ENCODE data around the gene MACROD2.
A peak's percentile ranks its signal among the peaks of the same experiment; 100 is the strongest.
"Not testable (repeated sequence)": the region's sequence is repeated elsewhere in the genome, so short reads cannot be mapped to it uniquely, and the experiment has no call there.

The MACROD2 gene

DNA sequence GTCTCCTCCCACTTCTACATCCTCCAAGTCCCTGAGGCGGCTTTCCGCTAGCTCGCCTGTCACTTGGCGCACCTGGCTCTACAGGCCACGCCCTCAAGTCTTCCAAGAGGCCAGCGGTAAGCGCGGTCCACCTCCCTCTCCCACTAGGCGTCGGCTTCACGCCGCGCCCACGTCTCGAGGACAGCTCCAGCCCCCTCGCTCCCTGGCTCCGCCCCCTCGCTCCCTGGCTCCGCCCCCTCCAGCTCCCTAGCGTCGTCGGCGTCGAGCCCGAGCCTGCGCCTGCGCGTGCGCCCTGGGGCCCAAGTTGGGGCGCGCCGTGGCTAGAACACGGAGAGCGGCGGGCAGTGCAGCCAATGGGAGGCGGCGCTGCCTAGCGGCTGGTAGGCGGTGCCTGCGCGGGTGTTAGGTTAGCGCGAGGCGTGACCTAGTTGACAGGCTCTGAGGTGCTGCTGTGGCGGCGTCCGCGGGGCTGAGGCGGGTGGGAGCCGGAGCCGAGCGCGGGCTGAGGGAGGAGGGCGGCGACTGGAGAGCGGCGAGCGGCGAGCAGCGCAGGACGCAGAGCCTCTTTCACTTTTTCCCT is at the start of gene MACROD2:
Gene MACROD2, plus strand, starts transcription at position 431 of the 580 bp plus-strand sequence.
- peak in 1 of 2 donors; percentile 7 for DNase-seq (ENCODE audit: low read depth in 2 of 2)

DNA sequence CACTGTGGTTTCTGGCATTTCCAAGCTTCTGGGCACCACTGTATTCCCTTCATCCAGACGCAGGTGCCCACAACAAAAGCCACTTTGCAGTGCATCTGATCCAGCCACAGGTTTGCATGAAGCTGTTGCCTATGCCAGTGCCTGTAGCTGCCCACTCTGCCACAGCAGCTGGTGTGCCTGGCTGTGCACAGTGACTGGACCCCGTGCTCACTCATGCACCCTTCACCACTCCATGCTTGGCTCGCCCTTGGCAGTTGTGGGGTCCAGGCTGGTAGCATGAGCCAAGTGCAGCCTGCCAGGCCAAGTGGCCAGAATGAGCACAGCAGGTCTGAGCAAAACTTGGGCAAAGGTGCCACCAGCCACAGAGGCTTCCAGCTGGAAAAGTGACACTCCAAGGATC is 47.6 kb upstream of the MACROD2 start:
- no peak for DNase-seq (ENCODE audit: low read depth in 2 of 2)

DNA sequence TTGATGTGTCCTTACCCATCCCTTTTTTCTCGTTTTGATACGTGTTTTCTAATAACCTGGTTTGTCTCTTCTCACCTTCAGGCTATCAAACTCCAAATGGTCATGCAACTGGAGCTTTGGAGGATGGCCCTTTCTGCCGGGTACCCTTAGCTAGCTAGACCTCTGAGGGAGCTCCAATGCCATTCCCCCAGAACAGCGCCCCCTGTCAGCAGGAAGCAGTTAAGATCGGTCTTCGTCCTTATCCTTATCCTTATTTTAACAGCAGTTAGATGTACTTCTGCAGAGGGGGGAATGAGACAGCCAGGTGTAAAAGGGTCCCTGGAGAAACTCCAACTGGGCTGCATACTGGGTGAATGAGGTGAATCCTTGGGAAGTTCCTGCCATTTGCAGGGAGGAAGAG is 42.1 kb upstream of the MACROD2 start:
- DNase-seq (ENCODE audit: low read depth in 2 of 2), result no peak

DNA sequence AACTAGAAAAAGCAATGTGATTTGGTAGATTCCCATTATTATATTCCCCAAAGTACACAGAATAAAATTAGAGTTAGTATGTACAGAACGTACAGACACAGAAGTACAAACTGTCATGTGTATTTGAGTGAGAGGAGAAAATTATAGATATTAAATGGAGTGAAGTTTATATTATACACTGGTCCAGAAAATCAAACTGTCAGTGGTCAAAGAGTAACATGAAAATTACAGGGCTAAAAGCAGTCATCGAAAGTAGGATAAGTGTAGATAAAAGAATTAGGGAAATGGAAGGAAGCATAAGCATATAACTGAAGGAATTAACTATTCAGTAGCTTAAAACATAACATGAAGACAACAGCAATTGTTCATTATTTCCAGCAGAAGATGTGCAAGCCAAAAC is 35.2 kb upstream of the MACROD2 start:
- DNase-seq (ENCODE audit: low read depth in 2 of 2), result no peak

DNA sequence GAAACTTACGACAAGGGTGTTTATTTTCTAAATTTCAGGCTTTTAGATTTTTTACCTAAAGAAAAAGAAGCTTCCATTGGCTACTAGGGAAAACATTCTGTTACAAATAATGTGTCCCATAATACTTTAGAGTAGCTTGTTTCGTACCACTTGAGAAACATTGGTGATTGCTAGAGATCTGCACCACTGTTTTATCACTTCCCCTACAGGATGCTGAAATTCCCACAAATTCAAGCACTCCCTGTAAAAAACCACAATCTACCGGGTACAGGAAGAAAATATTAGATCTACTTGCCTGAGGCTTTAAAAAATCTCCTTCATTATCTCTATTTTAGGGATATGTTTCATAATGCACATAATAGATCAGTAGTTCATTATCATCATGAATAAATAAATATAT is 34.8 kb upstream of the MACROD2 start:
- DNase-seq (ENCODE audit: low read depth in 2 of 2), result no peak

DNA sequence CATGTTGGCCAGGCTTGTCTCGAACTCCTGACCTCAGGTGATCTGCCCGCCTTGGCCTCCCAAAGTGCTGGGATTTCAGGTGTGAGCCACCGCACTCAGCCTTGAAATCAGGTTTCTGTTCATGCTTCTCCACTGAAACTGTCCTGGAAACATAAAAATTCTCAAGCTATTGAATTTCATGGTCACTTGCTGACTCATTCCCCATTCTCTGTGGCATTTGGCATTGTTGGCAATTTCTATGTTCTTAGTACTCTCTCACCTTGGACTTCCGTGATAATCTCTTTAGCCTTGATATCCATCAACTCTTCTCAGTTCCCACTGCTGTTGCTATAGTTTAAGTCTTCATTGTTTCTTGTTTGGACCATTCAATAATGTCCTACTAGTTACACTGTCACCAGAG is 11.1 kb upstream of the MACROD2 start:
- DNase-seq (ENCODE audit: low read depth in 2 of 2), result no peak

DNA sequence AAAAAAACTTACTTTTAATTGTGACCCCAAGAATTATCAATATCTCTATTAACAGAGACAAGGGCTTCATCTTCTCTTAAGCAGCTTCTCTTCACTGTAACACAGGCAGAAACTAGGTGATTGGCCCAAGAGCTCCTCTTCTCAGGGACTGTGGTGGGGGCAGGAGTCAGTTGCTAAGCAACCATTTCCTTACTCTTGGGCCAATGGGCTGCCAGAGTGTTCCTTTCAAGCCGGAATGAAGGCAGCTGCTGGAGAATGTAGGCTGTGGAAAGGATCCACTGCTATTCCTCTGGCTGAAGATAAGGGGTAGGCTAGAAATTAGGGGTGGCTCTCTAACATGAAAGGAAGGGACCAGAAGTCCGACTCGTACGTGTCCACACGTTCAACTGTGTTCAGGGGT is 4.9 kb upstream of the MACROD2 start, which contains the start of gene SEL1L2:
Gene SEL1L2, minus strand, starts transcription at position 150 of the 400 bp plus-strand sequence. Its CDS starts 80 bp downstream, at position 70.
- no peak for DNase-seq (ENCODE audit: low read depth in 2 of 2)

DNA sequence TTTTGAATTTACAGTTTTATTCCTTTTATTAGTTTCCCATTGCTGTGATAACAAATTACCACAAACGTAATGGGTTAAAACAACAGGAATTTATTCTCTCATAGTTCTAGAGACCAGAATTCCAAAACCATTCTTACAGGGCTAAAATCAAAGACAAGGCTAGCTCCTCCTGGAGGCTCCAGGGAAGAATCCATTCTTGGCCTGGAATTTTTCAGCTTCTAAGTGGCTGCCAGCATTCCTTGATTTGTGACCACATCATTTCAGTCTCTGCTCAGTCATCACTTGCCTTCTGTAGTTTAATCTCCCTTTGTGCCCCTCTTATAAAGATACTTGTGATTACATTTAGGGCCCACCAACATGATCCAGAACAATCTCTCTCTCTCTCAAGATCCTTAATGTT is 4.0 kb upstream of the MACROD2 start:
- no peak for DNase-seq (ENCODE audit: low read depth in 2 of 2)

DNA sequence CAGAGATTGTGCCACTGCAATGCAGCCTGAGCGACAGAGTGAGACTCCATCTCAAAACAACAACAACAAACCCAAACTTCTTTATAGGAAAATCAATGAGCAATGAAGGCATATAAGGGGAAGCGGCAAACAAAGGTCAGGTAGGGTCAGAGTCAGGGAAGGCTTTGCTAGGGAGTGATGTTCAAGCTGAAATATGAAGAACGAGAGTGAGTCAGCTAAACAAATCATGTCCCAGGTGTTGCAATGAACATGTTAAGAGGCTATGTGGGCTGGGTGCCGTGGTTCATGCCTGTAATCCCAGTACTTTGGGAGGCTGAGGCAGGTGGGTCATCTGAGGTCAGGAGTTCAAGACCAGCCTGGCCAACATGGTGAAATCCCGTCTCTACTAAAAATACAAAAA is 3.4 kb upstream of the MACROD2 start:
- not testable (repeated sequence) for DNase-seq (ENCODE audit: low read depth in 2 of 2)

DNA sequence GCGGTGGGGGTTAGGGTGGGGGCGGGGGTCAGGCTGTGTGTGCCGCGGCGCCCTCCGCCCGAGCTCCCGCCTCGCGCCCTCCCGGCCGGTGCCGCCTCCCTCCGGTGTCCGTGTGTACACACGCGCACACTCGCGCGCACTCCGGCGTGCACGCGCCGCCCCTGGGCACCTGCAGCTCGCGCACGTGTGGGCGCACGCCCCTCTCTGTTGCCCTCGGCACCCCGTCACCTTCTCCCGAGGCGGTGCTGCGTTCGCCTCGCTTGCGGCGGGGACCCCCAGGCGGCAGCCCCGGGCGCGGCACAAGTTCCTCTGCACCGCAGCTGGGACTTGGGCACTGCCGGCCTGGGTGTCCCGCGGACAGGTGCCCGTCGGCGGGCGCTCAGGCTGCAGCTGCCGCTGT is 525 bp downstream of the MACROD2 start:
- DNase-seq (ENCODE audit: low read depth in 2 of 2), result no peak

DNA sequence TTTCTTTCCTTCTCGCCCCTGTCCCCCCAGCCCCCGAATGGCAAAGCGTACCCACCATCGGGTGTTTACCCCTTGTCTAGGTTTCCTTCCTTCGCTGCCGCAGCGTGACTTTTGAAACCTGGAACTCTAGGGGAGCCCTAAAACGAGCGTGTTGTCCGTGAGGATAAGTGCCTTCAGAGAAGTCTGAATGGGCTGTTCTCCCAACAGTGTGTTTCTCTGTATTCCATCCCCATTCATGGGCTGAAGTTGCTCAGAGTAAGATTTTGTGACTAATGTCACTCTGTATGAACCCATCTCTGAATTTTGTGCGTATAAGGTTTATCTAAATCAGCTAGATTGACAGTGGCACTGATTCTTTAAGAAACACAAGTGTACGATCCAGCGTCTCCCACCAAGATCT is 949 bp downstream of the MACROD2 start:
- DNase-seq (ENCODE audit: low read depth in 2 of 2), result no peak

DNA sequence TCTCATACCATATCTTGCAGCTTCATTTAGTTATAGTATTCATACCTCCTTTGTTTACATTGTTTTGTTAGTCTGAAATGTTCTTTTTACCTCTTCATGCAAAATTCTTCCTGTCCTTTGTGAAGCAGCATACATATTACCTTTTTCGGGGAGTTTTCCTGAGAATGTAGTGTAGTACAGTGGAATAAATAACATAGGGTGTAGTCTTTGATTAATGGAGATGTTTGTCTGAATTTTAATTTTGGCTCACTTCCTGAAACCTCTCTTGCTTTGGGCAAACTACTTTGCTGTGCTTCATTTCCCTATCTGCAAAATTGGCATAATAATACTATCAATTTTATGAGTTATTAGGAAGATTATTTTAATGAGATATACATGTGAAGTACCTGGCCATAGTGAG is 5.6 kb downstream of the MACROD2 start:
- no peak for DNase-seq (ENCODE audit: low read depth in 2 of 2)

DNA sequence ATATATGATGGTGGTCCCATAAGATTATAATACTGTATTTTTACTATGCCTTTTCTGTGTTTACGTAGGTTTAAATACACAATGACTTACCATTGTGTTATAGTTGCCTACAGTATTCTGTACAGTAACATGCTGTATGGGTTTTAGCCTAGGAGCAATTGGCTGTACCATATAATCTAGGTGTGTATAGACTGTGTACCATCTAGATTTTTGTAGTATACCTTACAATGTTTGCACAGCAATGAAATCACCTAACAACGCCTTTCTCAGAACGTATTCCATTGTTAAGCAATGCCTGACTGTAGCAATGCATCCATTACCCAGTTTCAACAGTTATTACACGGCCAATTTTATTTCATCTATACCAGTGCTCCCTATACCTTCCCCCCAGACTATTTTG is 10.7 kb downstream of the MACROD2 start:
- DNase-seq (ENCODE audit: low read depth in 2 of 2), result no peak

DNA sequence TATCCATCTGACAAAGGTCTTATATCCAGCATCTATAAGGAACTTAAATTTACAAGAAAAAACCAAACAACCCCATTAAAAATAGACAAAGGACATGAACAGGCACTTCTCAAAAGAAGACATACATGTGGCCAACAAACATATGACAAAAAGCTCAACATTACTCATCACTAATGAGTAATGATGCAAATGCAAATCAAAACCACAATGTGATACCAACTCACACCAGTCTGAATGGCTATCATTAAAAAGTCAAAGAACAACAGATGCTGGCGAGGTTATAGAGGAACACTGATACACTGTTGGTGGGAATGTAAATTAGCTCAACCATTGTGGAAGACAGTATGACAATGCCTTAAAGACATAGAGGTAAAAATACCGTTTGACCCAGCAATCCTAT is 13.9 kb downstream of the MACROD2 start:
- no peak for DNase-seq (ENCODE audit: low read depth in 2 of 2)

DNA sequence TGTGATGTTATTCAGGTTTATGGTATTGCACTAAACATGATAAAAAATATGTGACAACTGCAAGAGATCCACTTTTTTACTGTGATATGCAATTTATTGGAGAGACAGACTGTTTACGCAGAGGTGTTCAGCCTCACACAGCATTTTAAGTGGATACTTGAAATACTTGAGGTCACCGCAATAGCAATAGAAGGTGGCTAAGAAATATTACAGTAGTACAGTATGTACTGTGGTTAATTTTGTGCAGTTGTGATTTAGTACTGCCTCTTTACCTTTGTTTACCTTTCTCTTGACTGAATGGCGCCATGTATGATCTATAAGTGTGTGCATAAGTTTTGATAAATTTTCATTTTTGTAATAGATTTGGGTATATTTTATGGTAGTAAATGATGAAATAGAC is 17.4 kb downstream of the MACROD2 start:
- no peak for DNase-seq (ENCODE audit: low read depth in 2 of 2)

DNA sequence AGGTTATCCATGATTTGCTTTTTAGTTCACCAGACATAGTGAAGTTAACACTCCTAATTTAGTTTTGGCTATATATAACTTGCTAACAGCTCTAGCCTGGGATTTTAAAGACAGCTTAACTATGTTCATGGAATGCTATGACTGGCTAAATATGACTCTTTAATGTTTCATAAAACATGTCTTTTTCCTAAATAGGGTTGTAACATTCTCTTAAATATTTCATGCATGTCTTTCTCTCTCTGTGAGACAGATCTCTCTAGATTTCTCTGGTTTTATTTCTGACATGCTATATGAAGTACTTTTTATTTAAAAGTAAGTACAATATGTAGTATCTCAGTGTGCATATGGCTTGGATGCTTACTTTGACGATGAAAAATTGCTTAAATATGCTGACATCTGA is 35.7 kb downstream of the MACROD2 start:
- DNase-seq (ENCODE audit: low read depth in 2 of 2), result no peak

DNA sequence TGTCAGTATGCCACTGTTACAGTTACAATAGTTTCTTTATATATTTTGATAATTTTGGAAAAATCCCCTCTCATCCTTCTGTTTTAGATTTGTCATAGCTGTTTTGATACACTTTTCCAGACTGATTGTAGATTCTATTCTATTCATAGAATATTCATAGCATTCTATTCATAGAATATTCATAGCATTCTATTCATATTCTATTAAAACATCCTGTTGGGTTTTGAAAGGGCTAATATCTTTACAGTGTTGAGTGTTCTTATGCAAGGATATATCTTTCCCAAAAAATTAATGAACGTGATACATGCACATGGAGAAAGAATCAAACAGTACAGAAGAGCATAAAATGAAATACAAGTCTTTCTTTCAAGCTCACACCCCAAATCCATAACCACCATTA is 38.0 kb downstream of the MACROD2 start:
- DNase-seq (ENCODE audit: low read depth in 2 of 2), result no peak

DNA sequence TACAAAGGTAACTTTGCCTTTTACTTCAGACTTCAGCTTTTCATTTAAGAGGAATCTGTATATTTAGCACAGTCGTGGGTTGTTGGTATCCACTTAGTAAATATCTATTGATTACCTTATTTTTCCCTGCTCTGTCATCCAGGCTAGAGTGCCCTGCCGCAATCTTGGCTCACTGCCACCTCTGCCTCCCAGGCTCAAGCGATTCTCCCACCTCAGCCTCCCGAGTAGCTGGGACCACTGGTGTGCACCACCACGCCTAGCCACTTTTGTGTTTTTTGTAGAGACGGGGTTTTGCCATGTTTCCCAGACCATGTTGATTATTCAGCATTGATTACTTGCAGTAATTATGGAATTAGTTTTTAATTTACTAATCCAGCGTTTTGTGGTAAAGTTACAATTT is 41.3 kb downstream of the MACROD2 start:
- DNase-seq (ENCODE audit: low read depth in 2 of 2), result no peak

DNA sequence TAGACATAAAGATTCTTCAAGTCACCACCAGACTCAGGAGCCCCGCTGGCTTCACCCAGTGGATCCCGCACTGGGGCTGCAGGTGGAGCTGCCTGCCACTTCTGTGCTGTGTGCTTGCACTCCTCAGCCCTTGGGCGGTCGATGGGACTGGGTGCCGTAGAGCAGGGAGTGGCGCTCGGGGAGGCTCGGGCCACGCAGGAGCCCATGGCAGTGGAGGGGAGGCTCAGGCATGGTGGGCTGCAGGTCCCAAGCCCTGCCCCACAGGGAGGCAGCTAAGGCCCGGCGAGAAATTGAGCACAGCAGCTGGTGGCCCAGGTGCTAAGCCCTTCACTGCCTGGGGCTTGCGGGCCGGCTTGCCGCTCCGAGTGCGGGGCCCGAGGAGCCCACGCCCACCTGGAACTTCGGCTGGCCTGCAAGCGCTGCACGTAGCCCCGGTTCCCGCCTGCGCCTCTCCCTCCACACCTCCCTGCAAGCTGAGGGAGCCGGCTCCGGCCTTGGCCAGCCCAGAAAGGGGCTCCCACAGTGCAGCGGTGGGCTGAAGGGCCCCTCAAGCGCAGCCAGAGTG is 49.5 kb downstream of the MACROD2 start:
- not testable (repeated sequence) for DNase-seq (ENCODE audit: low read depth in 2 of 2)

DNA sequence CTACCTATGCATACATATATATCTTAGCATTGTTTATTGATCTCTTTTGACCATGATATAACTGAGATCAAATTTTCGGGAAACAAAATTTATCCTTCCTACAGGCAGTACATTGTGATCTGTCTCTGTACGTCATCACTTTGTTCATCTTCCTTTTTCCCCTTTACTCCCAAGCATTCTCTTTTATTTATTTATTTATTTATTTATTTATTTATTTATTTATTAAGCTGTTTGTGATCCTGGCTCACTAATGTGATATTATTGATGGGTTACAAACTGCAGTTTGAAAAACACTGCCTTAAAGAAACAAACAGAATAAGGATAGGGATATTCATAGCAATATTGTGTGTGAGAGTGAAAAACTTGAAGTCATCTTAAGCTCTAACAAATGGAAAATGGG is 51.2 kb downstream of the MACROD2 start:
- DNase-seq (ENCODE audit: low read depth in 2 of 2), result no peak

DNA sequence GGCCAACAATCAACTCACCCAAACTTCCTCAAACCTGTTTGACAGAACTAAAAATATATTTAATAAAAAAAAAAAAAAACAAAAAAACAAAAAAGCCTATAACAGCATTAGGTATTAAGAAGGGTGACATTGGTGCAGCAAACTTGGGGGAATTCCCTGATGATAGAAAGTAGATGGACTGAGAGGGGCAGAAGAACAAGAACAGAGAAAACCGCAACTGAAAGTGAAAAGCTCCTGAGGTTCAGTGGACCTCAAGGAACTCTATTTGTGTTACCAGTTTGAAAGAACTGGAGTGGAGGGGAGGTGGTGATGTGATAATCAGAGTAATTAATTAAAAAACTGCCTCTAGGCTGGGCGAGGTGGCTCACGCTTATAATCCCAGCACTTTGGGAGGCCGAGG is 53.8 kb downstream of the MACROD2 start:
- no peak for DNase-seq (ENCODE audit: low read depth in 2 of 2)

DNA sequence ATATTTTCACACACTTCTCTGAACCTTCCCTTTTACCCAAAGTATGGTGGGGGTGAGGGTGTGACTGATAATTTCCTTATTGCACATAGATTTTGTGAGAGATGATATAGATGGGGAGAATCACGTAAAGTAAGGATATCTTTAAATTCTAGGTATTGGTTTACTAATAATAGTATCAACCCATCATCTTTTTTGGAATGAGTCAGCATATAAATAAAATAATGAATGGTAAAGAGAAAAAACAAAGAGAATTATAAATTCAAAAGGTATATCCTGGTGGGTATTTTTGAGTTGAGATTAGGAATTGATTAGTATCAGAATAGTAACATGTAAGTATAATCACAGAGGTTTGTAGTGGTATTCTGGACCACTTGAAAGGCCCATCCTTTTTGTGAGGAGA is 56.1 kb downstream of the MACROD2 start:
- no peak for DNase-seq (ENCODE audit: low read depth in 2 of 2)

DNA sequence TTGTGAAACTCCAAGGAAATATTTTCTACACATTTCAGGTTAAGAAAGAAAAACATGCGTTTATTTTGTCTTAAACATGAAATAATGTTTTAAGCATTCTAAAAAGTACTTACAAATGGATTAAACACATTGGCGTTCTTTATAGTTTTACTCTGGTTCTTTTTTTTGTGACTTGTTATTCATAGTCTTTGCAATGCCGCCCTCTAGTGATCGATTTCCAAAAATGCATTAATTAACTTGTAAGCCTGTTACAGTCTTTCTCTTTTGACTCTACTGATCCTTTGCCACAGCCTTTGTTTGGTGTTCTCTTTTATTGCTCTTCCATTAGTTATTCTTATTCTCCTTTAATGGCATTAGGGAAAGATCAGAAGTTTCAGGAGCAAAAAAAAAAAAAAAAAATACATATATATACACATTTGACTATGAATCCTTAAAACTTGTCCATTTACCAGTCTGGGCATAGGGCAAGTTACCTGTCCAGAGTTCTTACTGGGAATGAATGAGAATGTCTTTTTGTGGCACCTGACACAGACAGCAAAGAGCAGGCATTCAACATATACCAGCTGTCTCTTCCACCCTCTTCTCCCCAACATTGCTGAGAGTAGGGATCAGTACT is 59.9 kb downstream of the MACROD2 start:
- DNase-seq (ENCODE audit: low read depth in 2 of 2), result no peak

DNA sequence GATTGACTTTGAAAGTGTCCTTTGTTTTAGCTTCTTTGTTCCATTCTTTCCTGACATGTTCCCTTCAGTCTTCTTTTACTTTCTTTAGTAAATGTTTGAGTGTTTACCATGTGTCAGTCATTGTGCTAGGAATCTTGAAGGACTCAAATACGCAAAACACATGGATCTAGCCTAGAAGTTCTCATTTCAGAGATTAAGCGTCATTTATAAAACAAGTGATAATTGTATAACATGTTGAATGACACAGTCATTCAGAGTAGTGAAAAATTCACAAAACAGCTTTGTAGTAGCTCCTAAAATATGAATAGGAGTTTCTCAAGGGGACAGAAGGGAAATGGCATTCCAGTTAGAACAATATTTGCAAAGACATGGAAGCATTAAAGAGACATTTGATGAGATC is 66.9 kb downstream of the MACROD2 start:
- DNase-seq (ENCODE audit: low read depth in 2 of 2), result no peak
